NCI-H128 (cell line): ENCODE measurements around the gene TMEM37.

Experiments used
- DNase-seq: peaks from one replicate; lab custom pipeline; 2025; ENCODE audit not compliant: unreplicated experiment; lab: John Stamatoyannopoulos, UW

Gene TMEM37

GRCh38 chr2:119417908-119418307 lies 13.7 kb upstream of the TMEM37 start:
- DNase-seq, result no peak

GRCh38 chr2:119419065-119419464 lies 12.6 kb upstream of the TMEM37 start:
- DNase-seq, result no peak

GRCh38 chr2:119419803-119420508 lies 11.7 kb upstream of the TMEM37 start:
- no peak for DNase-seq

- no peak for DNase-seq
These were observed 10.3 kb upstream of the TMEM37 start for GRCh38 chr2:119421304-119421703.

- no peak for DNase-seq
These were observed 9.9 kb upstream of the TMEM37 start for GRCh38 chr2:119421741-119422140.

GRCh38 chr2:119422360-119423107 lies 9.1 kb upstream of the TMEM37 start:
- DNase-seq, result no peak

GRCh38 chr2:119423108-119423444 lies 8.6 kb upstream of the TMEM37 start:
- DNase-seq, result no peak

GRCh38 chr2:119423811-119424210 lies 7.8 kb upstream of the TMEM37 start:
- no peak for DNase-seq

GRCh38 chr2:119424284-119425118 lies 7.2 kb upstream of the TMEM37 start:
- no peak for DNase-seq

- no peak for DNase-seq
These were observed 6.6 kb upstream of the TMEM37 start for GRCh38 chr2:119425119-119425405.

- DNase-seq, result no peak
These were observed 5.8 kb upstream of the TMEM37 start for GRCh38 chr2:119425620-119426395.

GRCh38 chr2:119426396-119426675 lies 5.3 kb upstream of the TMEM37 start:
- no peak for DNase-seq

- no peak for DNase-seq
These were observed 4.8 kb upstream of the TMEM37 start for GRCh38 chr2:119426801-119427395.

GRCh38 chr2:119427756-119428155 lies 3.9 kb upstream of the TMEM37 start:
- no peak for DNase-seq

- no peak for DNase-seq
These were observed 3.0 kb upstream of the TMEM37 start for GRCh38 chr2:119428488-119429224.

GRCh38 chr2:119429225-119429981 lies 2.3 kb upstream of the TMEM37 start:
- no peak for DNase-seq

GRCh38 chr2:119430023-119430498 lies 1.6 kb upstream of the TMEM37 start:
- no peak for DNase-seq

- DNase-seq, result no peak
These were observed 559 bp downstream of the TMEM37 start for GRCh38 chr2:119431976-119432850.
